ENCODE data around the gene ACAT2. TPM values are rescaled to one million over a fixed set of nuclear protein-coding genes. Genes with fewer than 3 reads are reported as not detected.
"Not testable (repeated sequence)": the region's sequence is repeated elsewhere in the genome, so short reads cannot be mapped to it uniquely, and the experiment has no call there.

ACAT2 gene
- total and polyA plus RNA-seq, 11 donors = 1.3 to 18.1 (median 7.3) TPM

DNA sequence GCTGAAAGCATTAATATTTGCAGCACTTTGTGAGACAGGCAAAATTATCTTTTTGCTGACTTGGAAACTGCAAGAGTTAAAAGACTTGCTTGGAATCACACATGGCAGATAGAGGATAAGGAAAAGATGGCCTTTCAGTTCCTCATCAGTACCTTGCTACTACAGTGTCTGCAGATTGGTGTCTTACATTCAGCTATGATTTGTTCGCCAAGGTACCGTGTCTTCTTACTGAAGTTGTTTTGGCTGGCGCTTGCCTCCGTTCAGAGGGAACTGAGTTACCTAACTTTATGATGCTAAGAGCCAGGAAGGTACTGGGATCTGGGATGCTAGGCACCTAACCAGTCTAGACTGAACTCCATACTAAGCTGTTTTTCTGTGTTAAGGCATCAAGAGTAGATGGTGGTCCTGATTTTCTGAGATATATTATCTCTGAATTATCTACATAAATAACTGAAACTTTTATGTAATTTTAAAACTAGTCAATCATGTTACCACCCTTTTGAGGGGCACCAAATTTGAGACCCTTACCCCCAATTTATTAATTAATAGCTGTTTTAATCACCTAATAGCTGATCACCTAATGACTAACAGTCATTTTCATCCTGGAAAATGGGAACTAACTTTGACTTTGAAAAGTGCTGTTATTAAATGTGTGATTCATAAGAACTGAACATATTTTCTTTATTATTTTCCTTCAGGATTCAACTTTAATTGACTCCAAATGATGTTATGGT, 32.1 kb upstream of the ACAT2 start:
- H3K27me3 ChIP-seq = no peaks in the 10 kb centered on the region
- intact Hi-C loops (cut with DNase I) = loop anchor here in 7 of 10 donors (5.0 kb wide), 4 partner anchors 33 to 63 kb away; partner anchors contain the start of genes TCP1 (in 4 of the 7), ACAT2 (in 1 of the 7), MRPL18 (in 1 of the 7) and SOD2 (in 1 of the 7)
- H3K36me3 ChIP-seq = peaks cover 0 to 10% (median 0%) of the 10 kb centered on the region in 9 donors
- ATAC-seq (no peak), DNase-seq (no peak)
- TF ChIP-seq POLR2A (IDR thresholded peaks at IDR 0.05) = no peak
- TF ChIP-seq, protein P1, sequence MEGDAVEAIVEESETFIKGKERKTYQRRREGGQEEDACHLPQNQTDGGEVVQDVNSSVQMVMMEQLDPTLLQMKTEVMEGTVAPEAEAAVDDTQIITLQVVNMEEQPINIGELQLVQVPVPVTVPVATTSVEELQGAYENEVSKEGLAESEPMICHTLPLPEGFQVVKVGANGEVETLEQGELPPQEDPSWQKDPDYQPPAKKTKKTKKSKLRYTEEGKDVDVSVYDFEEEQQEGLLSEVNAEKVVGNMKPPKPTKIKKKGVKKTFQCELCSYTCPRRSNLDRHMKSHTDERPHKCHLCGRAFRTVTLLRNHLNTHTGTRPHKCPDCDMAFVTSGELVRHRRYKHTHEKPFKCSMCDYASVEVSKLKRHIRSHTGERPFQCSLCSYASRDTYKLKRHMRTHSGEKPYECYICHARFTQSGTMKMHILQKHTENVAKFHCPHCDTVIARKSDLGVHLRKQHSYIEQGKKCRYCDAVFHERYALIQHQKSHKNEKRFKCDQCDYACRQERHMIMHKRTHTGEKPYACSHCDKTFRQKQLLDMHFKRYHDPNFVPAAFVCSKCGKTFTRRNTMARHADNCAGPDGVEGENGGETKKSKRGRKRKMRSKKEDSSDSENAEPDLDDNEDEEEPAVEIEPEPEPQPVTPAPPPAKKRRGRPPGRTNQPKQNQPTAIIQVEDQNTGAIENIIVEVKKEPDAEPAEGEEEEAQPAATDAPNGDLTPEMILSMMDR (IDR thresholded peaks at IDR 0.05) = no peak
- peaks cover 3 to 77% (median 52%) of the 10 kb centered on the region in 12 donors for H3K4me1 ChIP-seq
- H3K4me3 ChIP-seq = peak overlapping the region in 9 of 12 donors; percentile 5 to 98 (median 93)
- WGBS, 4 donors = 18 to 24% (median 19%) methylated on average over 4 of the region's 4 CpGs
- H3K27ac ChIP-seq = peak overlapping the region in 3 of 12 donors; percentile 1 to 99 (median 98)
- no peaks in the 10 kb centered on the region for H3K9me3 ChIP-seq

DNA sequence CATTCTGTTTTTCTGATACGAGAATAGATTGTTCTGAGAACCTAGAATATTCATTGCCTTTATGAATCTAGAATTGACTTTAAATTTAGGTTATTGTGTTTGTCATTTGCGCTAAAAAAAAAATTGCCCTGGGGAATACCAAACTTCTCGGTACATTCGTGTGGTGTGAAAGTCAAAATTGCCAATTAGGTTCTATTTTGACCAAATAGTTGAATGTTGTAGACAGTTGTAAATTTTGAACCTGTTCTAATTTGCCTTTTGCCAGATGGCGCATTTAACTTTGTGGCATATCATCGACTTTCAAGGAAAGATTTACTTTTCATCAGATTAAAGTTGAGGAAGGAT, 31.5 kb upstream of the ACAT2 start:
- WGBS, 4 donors = 57 to 66% (median 61%) methylated on average over 6 of the region's 6 CpGs
- TF ChIP-seq POLR2A (IDR thresholded peaks at IDR 0.05) = no peak
- intact Hi-C loops (cut with DNase I) = no loop called here
- H3K27ac ChIP-seq = peak overlapping the region in 2 of 12 donors; percentile 1 to 6
- peak overlapping the region in 3 of 12 donors; percentile 88 to 93 (median 93) for H3K4me3 ChIP-seq
- no peaks in the 10 kb centered on the region for H3K27me3 ChIP-seq
- DNase-seq = no peak
- H3K36me3 ChIP-seq = peaks cover 0 to 10% (median 0%) of the 10 kb centered on the region in 9 donors
- no peak for ATAC-seq
- no peaks in the 10 kb centered on the region for H3K9me3 ChIP-seq
- H3K4me1 ChIP-seq = peaks cover 3 to 77% (median 52%) of the 10 kb centered on the region in 12 donors

DNA sequence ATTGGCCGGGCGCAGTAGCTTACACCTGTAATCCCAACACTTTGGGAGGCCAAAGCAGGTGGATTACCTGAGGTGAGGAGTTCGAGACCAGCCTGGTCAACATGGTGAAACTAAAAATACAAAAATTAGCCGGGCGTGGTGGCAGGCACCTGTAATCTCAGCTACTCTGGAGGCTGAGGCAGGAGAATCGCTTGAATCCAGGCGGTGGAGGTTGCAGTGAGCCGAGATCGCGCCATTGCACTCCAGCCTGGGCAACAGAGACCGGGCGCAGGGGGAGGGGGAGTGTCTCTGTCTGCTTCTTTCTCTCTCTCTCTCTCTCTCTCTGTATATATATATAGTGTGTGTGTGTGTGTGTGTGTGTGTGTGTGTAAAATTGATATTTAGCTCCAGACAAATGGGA, 29.3 kb upstream of the ACAT2 start:
- H3K27me3 ChIP-seq; intact Hi-C loops (cut with DNase I); H3K4me3 ChIP-seq; DNase-seq; H3K9me3 ChIP-seq; H3K27ac ChIP-seq; ATAC-seq: not testable (repeated sequence)
- 91 to 96% (median 91%) methylated on average over 12 of the region's 12 CpGs for WGBS, 4 donors
- Histone ChIP-seq H3K4me1 (peaks cover 3 to 86% (median 54%) of the 10 kb centered on the region in 12 donors), H3K36me3 (peaks cover 0 to 19% (median 7%) of the 10 kb centered on the region in 9 donors)

DNA sequence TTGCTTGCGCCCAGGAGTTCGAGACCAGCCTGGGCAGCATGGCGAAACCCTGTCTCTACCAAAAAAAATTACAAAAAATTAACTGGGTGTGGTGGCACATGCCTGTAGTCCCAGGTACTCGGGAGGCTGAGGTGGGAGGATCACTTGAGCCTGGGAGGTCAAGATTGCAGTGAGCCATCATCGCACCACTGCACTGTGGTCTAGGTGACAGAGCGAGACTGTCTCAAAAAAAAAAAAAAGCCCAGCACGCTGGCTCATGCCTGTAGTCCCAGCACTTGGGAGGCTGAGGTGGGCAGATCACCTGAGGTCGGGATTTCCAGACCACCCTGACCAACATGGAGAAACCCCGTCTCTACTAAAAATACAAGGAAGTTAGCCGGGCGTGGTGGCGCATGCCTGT, 28.4 kb upstream of the ACAT2 start:
- H3K4me3 ChIP-seq; ATAC-seq; intact Hi-C loops (cut with DNase I); H3K27ac ChIP-seq; DNase-seq; H3K9me3 ChIP-seq; H3K27me3 ChIP-seq: not testable (repeated sequence)
- 90 to 98% (median 94%) methylated on average over 12 of the region's 12 CpGs for WGBS, 4 donors
- Histone ChIP-seq H3K36me3 (peaks cover 0 to 28% (median 15%) of the 10 kb centered on the region in 9 donors), H3K4me1 (peaks cover 3 to 95% (median 55%) of the 10 kb centered on the region in 12 donors)

DNA sequence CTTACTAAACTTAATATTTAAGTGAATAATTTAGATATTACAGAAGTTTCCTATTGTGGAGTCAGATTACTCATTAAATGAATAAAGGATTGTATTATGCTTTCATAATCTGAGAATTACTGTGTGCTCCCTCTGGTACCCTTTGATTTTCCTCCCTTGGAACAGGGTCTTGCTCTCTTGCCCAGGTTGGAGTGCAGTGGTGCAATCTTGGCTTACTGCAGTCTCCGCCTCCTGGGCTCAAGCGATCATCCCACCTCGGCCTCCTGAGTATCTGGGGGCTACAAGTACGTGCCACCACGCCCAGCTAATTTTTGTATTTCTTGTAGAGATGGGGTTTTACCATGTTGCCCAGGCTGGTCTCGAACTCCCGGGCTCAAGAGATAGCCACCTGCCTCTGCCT, 24.9 kb upstream of the ACAT2 start:
- no peak overlapping the region for H3K4me3 ChIP-seq
- intact Hi-C loops (cut with DNase I) = no loop called here
- peaks cover 0 to 54% (median 51%) of the 10 kb centered on the region in 9 donors for H3K36me3 ChIP-seq
- H3K4me1 ChIP-seq = peaks cover 0 to 74% (median 29%) of the 10 kb centered on the region in 12 donors
- TF ChIP-seq, protein P1 (IDR thresholded peaks at IDR 0.05) = no peak
- no peak for TF ChIP-seq POLR2A (IDR thresholded peaks at IDR 0.05)
- ATAC-seq (no peak), DNase-seq (no peak)
- WGBS, 4 donors = 85 to 93% (median 89%) methylated on average over 7 of the region's 7 CpGs
- no peaks in the 10 kb centered on the region for H3K9me3 ChIP-seq
- no peak overlapping the region for H3K27ac ChIP-seq
- no peaks in the 10 kb centered on the region for H3K27me3 ChIP-seq

Data from heart left ventricle (tissue), 16 donors.